OCI-M2 (cell line): ENCODE data around the gene ANKRD17.

Source experiments
- DNase-seq: peaks from one replicate; lab custom pipeline; 2025; ENCODE audit not compliant: unreplicated experiment; lab: John Stamatoyannopoulos, UW

ANKRD17 gene

GRCh38 chr4:73127839-73128453 is 130.7 kb downstream of the ANKRD17 start:
- DNase-seq: no peak

GRCh38 chr4:73109493-73109892 is 149.1 kb downstream of the ANKRD17 start:
- DNase-seq: no peak

- DNase-seq: no peak
Observed at GRCh38 chr4:73104695-73105094, 153.9 kb downstream of the ANKRD17 start.

DNA sequence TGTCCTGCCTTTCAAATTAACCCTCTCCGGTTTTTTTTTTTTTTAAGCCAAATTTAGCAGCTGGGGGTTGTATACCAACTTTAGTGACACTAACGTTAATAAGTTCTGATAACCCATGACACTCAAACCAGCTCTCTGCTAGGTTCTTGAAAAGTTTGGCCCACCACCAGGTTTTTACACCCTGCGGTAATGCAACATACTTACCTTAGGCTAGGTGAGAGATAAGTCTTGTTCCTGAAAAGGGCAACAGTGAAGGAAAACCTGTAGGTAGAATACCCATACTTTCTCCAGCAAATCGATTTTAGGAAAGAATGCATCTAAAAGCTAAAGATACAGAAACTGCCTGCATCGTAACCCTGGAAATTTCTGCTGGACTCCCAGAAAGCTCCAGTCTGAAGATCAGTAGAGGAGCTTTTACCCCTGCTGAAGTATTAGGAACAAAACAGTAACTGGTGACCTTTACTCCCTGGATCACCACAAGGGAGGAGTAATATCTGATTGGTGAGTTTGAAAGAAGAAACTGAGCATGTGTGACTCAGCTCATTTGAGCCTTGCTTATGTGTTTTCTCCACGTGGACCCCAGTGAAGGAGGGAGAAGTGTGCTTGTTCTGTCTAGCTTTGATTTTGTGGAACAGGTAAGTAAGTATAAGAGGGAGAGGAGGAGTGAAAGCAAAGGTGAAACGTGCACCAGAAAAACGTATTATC is 154.6 kb downstream of the ANKRD17 start:
- no peak for DNase-seq

DNA sequence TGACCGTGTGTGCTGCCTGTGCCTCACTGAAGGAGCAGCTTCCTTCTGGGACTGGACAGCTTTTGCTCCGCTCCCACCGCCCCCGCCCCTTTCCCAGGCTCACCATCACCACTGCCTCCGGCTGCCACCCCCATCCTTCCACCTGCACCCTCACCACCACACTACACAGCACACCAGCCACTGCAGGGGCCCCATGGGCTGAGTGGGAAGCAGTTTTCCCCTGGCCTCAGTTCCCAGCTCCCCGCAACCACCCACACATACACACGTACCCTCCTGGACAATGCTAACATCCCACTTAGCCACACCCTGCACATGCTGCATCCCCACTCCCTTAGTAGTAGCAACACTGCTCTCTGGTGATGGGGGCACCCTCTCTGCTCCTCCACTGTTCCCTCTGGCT is 159.5 kb downstream of the ANKRD17 start:
- DNase-seq: no peak

DNA sequence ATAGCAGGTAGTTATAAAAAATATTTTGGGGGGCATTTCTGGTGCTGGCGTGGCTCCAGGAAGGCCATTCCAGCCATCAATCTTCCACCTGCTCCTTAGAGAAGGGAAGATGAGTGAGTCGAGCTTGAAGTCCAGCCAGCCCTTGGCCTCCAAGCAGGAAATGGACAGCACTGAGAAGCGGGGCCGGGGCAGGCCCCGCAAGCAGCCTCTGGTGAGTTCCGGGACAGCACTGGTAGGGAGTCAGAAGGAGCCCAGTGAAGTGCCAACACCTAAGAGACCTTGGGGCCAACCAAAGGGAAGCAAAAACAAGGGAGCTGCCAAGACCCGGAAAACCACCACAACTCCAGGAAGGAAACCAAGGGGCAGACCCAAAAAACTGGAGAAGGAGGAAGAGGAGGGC is 159.9 kb downstream of the ANKRD17 start:
- DNase-seq: no peak

- no peak for DNase-seq
Observed at GRCh38 chr4:73098016-73098415, 160.6 kb downstream of the ANKRD17 start.

DNA sequence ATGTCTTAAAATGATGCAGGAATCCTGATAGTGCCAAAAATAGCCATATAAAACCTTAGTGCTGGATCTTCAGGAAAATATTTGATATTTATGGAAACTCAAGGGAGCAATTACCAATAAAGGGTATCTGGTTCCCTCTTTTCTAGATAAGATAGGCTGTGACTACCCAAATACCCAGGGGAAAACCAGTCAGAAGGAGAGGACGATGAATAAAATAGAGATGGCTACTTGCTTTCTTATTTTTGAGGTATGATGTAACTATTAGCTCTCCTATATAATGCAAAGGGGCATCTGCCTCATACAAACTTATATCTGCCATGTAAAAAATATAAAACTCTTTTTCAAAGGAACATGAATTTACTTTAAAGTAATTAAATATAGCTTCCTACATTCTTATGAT is 165.7 kb downstream of the ANKRD17 start:
- DNase-seq: no peak

GRCh38 chr4:73090738-73091137 is 167.9 kb downstream of the ANKRD17 start:
- no peak for DNase-seq

GRCh38 chr4:73087871-73088270 is 170.7 kb downstream of the ANKRD17 start:
- DNase-seq: no peak

- no peak for DNase-seq
Observed at GRCh38 chr4:73086095-73086868, 172.3 kb downstream of the ANKRD17 start.

GRCh38 chr4:73080789-73081188 is 177.8 kb downstream of the ANKRD17 start:
- no peak for DNase-seq

GRCh38 chr4:73075832-73076231 is 182.8 kb downstream of the ANKRD17 start:
- no peak for DNase-seq

DNA sequence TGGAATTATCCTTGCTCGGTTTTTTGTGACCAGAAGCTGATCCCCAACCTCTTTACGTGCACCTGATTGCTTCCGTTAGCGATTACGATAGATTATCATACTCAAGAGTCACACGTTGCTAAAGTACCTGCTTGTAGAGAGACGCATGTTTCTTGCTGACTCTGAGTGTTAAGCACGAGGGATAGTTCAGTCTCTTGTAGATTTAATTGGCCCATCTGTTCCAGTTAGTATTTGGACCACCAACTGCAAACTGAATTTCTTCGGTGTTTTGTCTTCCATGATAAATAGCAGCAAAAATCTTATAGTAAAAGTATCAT is 188.6 kb downstream of the ANKRD17 start:
- no peak for DNase-seq

DNA sequence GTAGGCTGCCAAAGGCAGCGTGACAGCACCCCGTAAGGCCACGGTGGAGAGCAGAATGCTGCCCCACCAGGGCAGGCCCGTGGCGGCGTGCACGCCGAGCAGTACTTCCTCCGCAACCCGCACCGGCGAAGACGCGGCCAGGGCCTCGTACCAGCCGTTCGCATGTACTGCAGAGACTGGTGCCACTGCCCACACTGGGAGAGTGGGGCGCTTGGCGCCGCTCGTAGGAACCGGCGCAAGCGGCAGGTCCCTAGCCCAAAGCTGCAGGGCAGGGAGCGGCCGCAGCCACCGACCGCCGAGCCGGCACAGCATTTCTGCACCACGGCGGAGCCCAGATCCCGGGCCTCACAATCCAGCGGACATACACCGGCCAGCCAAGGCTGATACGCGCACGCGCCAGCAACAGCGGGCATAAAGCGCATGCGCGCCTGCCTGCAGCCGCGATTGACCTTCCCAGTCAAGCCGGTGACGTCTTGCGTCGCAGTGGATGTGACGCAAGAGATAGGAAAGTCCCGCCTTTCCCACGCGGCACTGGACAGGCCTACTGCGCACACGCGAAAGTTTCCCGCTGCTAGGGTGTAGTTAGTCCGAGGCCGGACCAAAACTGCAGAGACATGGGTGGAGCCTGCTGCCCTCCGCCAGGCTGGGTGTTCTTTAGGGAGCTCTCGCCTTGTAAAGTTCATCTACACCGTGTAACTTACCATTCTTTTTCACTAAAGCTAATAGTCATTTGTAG is 189.1 kb downstream of the ANKRD17 start, which contains the start of gene COX18:
Gene COX18, minus strand, starts transcription at position 379 of the 736 bp plus-strand sequence. Its CDS starts 67 bp downstream, at position 312.
- DNase-seq: peak; percentile 72

DNA sequence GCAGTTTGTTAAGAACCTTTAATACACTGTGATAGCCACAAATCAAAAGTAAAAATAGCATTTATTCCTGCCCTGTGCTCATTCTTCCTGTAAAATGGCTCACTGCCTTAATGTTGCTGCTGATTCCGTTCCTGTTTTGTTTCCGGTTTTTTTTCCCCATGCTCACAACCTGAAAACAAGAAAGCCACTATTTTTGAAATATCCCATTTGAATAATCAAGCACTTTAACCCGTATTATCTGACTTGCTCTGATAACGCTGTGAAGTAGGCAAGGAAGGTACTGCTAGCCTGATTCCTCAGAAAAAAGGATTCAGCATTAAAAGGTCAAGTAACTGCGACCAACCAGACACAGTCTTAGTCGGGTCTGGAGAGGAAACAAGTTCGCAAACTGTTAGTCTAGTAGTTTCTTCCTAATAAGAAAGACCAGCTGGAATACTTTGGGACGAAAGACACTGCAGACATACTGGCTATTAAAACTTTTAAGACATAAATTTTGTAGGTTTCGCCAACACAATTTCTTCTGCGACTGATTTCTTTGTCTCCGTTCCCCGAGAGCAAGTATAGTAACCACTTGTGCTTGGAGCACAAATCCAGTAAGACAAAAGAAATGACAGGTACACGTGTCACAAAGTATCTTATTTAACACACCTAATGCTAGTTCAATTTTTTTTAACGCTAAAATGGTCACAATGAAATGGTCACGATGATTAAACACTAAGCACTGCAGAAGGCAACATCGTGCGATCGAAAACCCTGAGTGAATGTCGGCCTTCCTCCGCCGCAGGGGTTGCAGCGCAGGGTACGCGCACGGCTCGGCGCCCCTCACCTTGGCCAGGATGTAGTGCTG is 189.9 kb downstream of the ANKRD17 start:
- peak; percentile 8 for DNase-seq

GRCh38 chr4:73067971-73068394 is 190.6 kb downstream of the ANKRD17 start:
- no peak for DNase-seq

DNA sequence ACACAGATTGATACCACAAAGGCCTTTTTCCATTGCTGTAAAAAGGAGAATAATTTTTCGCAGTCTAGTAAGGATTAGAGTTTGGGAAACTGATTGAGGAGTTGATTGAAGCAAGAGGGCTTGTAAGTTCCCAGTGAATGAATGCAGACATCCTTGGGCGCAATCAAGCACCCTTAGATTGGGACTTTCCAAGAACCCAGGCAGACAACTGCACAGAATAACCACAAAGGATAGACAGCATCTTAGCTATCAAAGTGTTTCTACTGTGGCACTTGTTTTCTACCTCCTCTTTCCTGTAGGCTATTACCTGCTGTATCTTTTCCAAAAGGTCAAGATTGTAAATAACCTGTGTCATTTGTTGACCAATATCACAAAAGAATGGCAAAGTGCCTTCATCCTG is 191.7 kb downstream of the ANKRD17 start:
- no peak for DNase-seq

DNA sequence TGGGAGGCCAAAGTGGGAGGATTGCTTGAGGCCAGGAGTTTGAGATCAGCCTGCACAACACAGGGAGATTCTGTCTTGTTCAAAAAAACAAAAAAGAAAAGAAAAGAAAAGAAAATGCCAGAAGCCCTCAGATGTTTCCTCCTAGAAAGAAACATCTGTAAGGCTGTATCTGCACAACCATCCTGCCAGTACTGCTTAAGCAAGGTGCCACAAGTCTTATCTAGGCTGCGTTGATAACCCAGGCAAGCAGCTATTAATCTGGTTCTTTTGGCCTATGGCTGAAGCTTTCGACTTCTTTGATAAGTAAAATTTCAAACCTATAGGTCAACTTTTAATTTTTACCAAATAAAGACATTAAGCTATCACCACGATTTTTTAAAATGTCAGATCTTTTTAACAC is 192.2 kb downstream of the ANKRD17 start:
- DNase-seq: no peak

DNA sequence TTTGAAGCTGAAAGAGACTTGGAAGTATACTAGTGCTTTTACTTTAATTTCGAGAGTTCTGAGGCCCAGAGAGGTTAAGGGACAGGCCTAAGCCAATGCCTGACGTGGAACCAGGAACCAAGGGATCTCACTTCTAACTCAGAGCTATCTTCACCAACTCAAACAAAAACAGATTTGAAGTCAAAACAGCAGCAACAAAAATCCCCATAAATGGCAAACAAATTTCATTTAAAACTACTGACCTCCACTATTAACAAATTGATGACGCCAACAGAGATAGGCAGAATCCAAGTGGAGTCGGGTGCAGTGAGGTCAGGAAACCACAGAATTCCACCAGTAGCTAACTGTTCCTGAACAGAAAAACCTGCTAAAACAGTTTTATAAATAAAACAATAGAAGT is 194.1 kb downstream of the ANKRD17 start:
- DNase-seq: no peak
